ENCODE measurements around the gene WBP2.

The WBP2 gene

GRCh38 chr17:75819678-75820077 is 35.5 kb downstream of the WBP2 start:
- no peaks in the 10 kb centered on the region for H4K20me1 ChIP-seq (ENCODE audit: insufficient read depth)
- H3K27ac ChIP-seq, result no peak overlapping the region
- no peaks in the 10 kb centered on the region for H3K27me3 ChIP-seq (ENCODE audit: insufficient read depth, low read depth)
- peaks cover 5% of the 10 kb centered on the region for H3K4me1 ChIP-seq (ENCODE audit: low read depth, poor library complexity, severe bottlenecking)
- H3K36me3 ChIP-seq (ENCODE audit: insufficient read depth), result no peaks in the 10 kb centered on the region
- H3K9ac ChIP-seq, result no peak overlapping the region
- H2AFZ ChIP-seq (ENCODE audit: low read depth), result no peak overlapping the region
- H3K79me2 ChIP-seq (ENCODE audit: insufficient read depth, low read depth), result no peaks in the 10 kb centered on the region
- H3K4me3 ChIP-seq (IDR thresholded peaks at IDR 0.05; ENCODE audit: insufficient read depth, low read depth, low read length), result no peak overlapping the region
- H3K4me2 ChIP-seq, result no peak overlapping the region
- TF ChIP-seq, protein P1, sequence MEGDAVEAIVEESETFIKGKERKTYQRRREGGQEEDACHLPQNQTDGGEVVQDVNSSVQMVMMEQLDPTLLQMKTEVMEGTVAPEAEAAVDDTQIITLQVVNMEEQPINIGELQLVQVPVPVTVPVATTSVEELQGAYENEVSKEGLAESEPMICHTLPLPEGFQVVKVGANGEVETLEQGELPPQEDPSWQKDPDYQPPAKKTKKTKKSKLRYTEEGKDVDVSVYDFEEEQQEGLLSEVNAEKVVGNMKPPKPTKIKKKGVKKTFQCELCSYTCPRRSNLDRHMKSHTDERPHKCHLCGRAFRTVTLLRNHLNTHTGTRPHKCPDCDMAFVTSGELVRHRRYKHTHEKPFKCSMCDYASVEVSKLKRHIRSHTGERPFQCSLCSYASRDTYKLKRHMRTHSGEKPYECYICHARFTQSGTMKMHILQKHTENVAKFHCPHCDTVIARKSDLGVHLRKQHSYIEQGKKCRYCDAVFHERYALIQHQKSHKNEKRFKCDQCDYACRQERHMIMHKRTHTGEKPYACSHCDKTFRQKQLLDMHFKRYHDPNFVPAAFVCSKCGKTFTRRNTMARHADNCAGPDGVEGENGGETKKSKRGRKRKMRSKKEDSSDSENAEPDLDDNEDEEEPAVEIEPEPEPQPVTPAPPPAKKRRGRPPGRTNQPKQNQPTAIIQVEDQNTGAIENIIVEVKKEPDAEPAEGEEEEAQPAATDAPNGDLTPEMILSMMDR (conservative IDR thresholded peaks at IDR 0.05; ENCODE audit: low read depth, low read length), result no peak

DNA sequence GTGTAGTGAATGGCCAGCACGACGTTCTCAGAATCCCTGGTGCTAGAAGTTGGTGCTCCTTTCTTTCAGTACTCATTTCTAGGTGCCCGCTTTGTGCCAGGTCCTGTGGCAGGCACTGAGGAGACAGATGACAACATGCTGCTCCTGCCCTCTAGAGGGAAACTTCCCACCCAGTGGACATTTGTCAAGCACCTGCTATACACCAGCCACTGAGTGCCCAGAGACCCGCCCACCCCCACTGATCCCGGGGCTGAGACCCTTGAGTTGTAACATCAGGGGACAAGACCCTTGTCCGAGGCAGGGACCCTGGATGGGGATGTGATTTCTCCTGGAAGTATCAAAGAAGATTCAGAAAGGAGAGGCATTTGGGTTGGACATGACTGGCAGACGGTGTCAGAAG is 36.0 kb downstream of the WBP2 start:
- Histone ChIP-seq H3K4me3 (IDR thresholded peaks at IDR 0.05; ENCODE audit: insufficient read depth, low read depth, low read length) (no peak overlapping the region), H3K36me3 (ENCODE audit: insufficient read depth) (no peaks in the 10 kb centered on the region), H2AFZ (ENCODE audit: low read depth) (no peak overlapping the region), H3K4me1 (ENCODE audit: low read depth, poor library complexity, severe bottlenecking) (peaks cover 5% of the 10 kb centered on the region), H3K79me2 (ENCODE audit: insufficient read depth, low read depth) (no peaks in the 10 kb centered on the region), H4K20me1 (ENCODE audit: insufficient read depth) (no peaks in the 10 kb centered on the region), H3K4me2 (no peak overlapping the region), H3K27me3 (ENCODE audit: insufficient read depth, low read depth) (no peaks in the 10 kb centered on the region), H3K27ac (no peak overlapping the region), H3K9ac (no peak overlapping the region)
- TF ChIP-seq, protein P1 (conservative IDR thresholded peaks at IDR 0.05; ENCODE audit: low read depth, low read length), result no peak

- H3K27ac ChIP-seq, result no peak overlapping the region
- no peaks in the 10 kb centered on the region for H3K79me2 ChIP-seq (ENCODE audit: insufficient read depth, low read depth)
- H3K4me1 ChIP-seq (ENCODE audit: low read depth, poor library complexity, severe bottlenecking), result peaks cover 5% of the 10 kb centered on the region
- TF ChIP-seq, protein P1 (conservative IDR thresholded peaks at IDR 0.05; ENCODE audit: low read depth, low read length), result no peak
- H3K4me2 ChIP-seq, result no peak overlapping the region
- no peaks in the 10 kb centered on the region for H4K20me1 ChIP-seq (ENCODE audit: insufficient read depth)
- H2AFZ ChIP-seq (ENCODE audit: low read depth), result no peak overlapping the region
- no peak overlapping the region for H3K4me3 ChIP-seq (IDR thresholded peaks at IDR 0.05; ENCODE audit: insufficient read depth, low read depth, low read length)
- H3K9ac ChIP-seq, result no peak overlapping the region
- no peaks in the 10 kb centered on the region for H3K27me3 ChIP-seq (ENCODE audit: insufficient read depth, low read depth)
- H3K36me3 ChIP-seq (ENCODE audit: insufficient read depth), result no peaks in the 10 kb centered on the region
Observed at GRCh38 chr17:75818326-75818885, 36.7 kb downstream of the WBP2 start.

DNA sequence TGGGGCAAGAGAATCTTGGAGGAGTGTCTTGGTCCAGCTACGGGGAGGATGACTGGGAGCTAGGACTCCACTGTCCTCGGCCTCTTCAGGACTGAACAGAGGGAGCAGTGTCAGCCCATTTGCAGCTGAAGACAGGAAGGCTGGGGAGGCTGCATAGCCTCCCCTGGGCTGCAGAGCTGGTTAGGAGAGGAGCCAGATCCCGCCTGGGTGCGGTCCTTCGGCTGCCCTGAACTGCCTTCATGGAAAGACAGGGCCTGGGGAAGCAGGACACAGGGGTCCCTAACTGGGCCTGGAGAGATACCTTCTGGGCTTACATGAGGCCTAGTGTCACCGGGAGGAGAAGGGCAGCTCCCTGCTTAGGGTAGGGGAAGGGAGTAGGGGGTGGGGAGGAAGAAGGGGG is 37.6 kb downstream of the WBP2 start:
- TF ChIP-seq, protein P1 (conservative IDR thresholded peaks at IDR 0.05; ENCODE audit: low read depth, low read length), result no peak
- Histone ChIP-seq H2AFZ (ENCODE audit: low read depth) (no peak overlapping the region), H3K4me2 (no peak overlapping the region), H3K79me2 (ENCODE audit: insufficient read depth, low read depth) (no peaks in the 10 kb centered on the region), H3K27me3 (ENCODE audit: insufficient read depth, low read depth) (no peaks in the 10 kb centered on the region), H3K36me3 (ENCODE audit: insufficient read depth) (no peaks in the 10 kb centered on the region), H3K4me1 (ENCODE audit: low read depth, poor library complexity, severe bottlenecking) (peaks cover 5% of the 10 kb centered on the region), H4K20me1 (ENCODE audit: insufficient read depth) (no peaks in the 10 kb centered on the region), H3K9ac (no peak overlapping the region), H3K4me3 (IDR thresholded peaks at IDR 0.05; ENCODE audit: insufficient read depth, low read depth, low read length) (no peak overlapping the region), H3K27ac (no peak overlapping the region)

Measured in KMS-11 (cell line).